HG03135 (cell line): ENCODE measurements around the gene MS4A4A.
"Not testable (repeated sequence)": the region's sequence is repeated elsewhere in the genome, so short reads cannot be mapped to it uniquely, and the experiment has no call there.

Experiments
- ATAC-seq: cut with Tn5 transposase; IDR thresholded peaks from one replicate; pipeline ENCODE4 v1.9.1; 2021; ENCODE audit warnings: mild to moderate bottlenecking, moderate library complexity; ENCODE audit not compliant: unreplicated experiment

Gene MS4A4A

DNA sequence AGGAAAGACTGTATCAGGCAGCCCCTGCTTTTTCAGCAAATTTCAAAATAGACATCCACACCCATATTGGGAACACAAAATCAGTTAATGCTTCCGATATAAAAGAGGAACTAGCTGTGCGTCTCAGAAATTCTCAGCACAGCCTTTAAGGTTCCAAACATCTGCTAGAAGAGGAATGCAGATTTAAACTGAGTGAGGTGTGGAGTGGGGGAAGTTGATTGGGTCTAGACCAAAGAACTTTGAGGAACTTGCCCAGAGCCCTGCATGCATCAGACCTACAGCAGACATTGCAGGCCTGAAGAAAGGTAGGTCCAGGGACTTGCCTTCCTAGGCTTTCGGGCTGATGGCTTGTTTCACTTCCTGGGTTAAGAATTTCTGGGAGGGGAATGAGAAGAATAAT, at the start of gene MS4A4A:
Gene MS4A4A, plus strand, starts transcription at position 255 of the 400 bp plus-strand sequence. Its CDS starts 10 bp downstream, at position 265.
- no peak for ATAC-seq

DNA sequence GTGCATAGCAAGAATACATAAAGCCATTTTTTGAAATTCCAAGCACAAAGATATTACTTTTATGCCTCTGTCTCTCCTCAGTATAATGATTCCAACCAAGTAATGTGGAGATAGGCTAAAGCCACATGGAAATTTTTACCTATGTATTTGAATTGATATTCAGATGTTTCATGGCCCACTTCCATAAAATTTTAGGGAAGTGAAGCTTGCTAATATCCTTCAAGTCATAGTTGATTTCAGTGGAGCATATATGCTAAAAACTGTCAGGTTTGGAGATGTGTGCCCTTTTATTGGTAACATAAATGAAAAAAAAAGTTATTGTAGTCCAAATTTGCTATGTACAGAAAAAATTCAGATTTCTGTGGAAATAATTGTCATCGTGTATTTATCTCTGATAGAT, 49.8 kb upstream of the MS4A4A start:
- no peak for ATAC-seq

DNA sequence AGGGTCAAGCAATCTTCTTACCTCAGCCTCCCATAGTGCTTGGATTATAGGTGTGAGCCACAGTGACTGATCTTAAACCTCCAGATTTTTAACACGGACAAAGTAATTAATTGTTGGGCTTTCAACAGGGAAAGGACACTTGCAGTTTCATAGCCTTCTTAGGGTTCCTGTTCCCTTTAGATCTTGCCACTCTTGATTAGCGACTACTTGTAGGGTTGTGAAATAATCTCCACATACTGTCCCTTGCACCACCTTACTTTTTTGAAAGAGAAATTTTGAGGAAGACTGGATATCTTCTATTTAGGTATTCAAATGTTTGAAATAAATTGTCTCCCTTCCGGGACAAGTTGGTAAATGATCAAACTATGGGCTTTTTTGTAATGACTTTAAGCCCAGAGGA, 45.1 kb upstream of the MS4A4A start:
- no peak for ATAC-seq

DNA sequence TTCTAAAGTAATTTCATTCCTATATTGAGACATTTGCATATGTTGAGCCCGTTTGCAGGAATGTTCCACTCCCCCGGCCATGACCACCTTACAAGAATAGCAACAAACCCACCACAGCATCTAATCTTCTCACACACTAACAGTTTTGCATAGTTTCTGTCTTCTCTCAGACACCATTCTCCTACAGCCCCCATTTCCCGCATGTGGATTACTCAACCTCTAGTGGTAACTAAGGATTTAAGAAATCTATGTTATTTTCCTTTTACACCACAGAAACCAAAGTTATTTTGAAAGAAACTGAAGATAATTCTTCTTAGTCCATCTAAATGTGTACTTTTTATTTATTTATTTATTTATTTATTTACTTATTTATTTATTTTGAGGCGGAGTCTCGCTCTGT, 39.8 kb upstream of the MS4A4A start:
- no peak for ATAC-seq

DNA sequence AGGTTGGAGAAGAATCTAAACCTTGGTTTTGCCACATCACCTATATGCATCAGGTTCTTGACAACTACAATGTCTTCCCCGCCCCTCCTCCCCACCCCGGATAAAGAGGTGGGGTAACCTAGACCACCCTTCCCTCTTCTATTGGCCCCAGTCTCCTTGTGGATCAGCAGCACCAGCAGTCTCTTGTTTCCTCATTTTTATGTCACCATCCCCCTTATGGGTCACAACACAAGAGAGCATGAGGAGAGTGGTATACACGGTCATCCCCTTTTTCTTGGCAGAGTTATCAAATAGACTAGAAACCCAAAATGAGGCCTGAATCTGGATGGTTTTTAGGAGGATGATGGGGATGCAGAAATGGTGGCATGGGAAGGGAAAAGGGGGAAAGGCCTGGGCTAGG, 38.7 kb upstream of the MS4A4A start:
- ATAC-seq, result no peak

DNA sequence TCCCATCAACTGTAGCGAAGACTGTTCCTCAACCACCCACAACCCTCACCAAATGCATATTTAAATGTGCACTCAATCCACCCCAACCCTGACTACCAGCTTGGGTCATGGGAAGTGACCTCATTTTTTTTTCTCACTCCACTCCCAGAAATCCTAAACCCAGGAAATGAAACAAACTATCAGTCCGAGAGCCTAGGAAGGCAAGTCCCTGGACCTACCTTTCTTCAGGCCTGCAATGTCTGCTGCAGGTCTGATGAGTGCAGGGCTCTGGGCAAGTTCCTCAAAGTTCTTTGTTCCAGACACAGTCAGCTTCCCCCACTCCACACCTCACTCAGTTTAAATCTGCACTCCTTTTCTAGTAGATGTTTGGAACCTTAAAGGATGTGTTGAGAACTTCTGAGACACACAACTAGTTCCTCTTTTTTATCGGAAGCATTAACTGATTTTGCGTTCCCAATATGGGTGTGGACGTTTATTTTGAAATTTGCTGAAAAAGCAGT, 37.7 kb upstream of the MS4A4A start, which contains the start of gene MS4A4E:
Gene MS4A4E, minus strand, starts transcription at position 398 of the 500 bp plus-strand sequence. CDS start 13,082 bp downstream, outside the sequence.
- no peak for ATAC-seq

DNA sequence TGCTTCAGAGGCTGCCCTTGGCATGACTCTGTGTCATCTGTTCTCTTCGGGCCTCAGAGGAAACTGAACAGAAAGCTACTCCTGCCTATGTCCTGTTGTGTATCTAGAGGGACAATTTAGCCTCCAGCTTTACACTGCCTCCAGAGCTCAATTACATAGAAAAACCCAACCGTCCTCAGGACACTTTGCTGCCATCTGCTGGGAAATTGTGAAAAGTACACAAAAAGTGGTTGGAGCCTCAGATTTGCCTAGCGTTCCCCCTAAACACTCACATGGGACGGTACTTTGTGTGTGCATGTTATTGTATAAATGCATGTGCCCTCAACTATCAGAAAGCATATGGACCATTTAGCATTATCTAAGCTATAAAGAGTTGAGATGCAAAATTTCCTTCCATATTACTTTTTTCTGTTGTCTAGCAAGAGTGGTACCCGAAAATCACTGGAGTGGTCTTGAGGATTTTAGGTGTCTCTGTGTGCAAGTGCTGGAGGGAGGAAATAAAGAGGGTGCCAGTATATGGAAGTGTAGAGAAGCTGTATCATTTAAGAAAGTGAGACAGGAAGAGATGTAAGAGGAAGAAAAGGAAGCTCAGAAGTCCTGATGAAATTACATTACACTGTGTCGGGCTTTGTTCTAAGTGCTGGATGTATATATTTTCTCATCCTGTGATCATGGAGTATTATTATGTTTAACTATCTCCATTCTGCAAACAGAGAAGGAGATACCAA, 28.8 kb upstream of the MS4A4A start:
- ATAC-seq, result no peak

DNA sequence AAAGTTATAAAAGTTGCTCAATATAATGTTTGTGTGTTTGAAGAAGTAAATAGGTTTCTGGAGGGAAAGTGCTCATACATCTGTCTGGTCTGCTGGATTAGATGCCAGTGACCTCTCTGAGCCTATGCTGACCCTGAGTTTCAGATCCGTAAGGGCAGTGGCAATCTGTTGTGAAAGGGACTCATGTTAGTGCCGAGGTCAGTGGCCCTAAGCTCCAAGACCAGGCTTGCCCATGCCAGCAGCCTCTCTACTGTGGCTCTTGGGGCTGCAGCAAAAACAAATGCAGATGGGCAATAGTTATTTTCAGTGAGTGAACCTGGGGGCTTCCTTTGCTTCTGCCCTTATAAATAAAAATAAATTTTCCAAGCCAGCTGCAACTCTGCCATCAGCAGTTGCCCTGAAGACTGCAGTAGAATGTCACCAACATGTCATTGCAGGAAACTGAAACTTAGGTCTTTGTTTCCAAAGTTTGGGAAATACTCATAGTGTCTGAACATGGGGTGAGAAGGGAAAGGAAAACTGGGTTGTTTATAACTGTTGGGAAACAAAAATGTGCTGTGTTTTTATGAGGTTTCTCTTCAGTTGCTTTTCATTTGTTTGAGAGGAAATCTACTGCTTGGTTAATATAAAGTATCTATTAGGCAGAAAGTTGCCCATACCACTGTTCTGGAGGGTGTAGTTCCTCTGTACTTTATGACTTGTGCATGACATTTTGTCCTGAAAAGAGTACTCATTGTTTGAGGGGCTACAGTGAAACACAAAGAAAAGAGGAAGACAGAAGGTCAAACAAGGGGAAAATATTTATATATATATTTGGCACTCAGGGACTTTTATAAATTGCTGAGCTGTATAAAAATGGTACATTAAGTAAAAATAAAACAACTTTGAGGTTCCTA, 28.0 kb upstream of the MS4A4A start:
- no peak for ATAC-seq

DNA sequence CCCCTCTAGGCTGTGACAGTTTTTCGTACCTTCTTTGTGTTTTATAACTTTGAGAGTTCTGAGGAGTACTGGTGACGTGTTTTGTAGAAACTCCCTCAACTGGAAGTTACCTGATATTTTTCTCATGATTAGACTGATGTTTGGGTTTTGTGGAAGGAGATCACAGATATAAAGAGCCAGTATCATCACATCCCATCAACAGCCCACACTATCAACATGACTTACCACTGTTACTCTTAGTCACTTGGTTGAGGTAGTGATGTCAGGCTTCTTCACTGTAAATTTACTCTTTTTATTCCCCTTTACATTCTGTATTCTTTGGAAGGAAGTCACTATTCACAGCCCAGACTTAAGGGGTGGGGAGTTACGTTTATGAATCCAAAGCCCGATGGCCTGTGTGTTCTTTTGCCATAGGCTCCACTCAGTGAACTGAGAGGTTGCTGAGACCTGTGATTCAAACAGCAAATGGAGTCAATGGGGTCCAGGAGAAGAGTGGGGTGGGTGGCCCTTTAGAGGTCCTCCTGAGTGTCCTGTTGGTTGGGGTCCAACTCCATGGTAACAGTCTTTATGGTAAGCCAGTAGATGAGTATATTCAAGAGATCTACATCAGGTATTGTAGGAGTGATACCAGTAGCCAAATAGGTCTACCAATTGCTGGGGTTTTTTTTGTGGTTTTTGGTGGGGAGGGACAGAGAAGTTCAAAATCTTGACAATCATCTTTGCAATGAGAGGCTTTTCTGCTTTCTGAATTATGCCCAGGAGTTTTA, 22.3 kb upstream of the MS4A4A start:
- no peak for ATAC-seq

DNA sequence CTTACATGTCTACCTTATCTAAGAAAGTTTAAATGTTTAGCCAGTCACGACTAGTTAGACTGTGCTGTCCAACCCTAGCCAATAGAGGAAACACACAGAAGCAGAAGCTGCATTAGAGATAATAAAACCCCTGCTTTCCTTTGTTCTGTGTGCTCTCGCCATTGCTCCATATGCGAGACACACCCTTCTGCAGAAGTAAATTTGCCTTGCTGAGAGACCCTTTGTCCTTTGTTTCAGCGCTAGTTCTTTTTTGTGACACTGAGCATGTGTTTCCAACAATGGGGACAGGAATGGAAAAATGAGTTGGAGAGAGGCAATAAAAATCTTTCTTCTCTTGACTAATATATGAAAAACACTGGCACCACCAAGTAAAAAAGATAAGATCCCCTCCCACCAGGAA, 19.5 kb upstream of the MS4A4A start:
- ATAC-seq, result no peak

DNA sequence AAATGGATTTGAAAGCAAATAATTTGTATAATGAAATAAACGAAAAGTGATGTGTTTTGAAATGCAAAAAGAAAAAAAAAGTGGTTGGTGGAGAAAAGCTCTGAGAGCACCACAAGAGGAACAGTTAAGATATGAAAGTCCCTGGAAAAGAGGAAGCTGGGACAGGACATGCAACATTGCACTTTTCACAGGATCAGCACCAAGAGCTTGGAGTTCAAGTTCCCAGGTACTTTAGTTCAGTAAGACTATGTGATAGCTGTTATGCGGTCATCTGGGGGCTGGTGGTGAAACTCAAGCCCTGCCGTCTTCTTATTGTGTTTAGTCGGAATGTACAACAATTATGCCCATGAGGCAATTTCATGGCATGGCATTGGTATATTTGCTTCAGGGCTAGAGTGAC, 17.1 kb upstream of the MS4A4A start:
- ATAC-seq, result no peak

DNA sequence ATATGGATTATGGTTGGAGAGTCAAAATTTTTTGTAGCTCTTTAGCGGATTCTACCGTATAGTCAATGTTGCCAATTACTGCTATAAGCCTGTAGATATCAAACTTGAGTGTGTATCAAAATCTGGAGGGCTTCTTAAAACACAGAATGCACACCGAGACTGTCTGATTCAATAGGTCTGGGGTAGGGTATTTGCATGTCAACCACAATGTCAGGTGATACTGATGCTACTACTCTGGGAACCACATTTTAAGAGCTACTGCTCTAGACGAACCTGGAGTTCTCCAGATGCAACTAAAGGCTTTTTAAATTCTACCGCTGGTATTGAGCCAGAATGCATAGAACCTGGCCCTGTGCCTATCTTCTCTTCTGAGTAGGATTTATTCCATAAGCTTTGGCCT, 15.8 kb upstream of the MS4A4A start:
- no peak for ATAC-seq

DNA sequence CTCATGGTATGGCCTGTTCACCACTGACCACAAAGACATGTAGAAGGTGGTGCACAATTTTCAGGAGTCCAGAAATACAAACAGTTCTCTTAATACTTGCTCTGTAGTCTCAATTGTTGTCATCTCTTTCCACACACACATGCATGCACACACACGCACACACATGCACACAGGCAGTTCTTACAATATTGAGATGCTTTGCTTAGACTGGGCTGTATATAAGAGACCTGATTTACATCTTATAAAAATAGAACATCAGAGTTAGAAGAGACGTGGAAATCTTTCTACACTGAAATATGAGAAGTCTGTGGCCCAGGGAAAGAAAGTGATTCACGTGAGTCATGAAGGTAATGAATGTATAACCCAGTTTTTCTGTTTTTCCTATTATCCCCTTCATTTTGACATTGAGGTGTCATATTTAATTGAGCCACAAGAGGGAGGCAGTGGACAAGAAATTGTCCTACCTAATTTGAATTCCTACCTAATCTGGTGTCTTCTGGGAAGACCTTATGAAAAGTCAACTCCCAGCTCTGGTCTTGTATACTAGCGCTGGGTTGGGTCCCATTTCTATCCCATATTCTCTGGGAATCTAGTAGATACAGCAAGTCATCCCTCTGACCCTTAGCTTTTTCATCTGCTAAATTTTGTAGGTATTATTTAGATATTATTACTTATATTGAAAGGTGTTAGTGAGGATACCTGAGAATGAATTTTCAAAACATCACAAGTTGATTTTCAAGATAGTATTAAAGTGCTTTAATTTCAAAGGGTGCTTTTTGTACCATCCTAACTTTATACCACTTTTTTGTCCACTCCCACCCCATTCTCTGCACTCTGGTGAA, 14.9 kb upstream of the MS4A4A start:
- no peak for ATAC-seq

DNA sequence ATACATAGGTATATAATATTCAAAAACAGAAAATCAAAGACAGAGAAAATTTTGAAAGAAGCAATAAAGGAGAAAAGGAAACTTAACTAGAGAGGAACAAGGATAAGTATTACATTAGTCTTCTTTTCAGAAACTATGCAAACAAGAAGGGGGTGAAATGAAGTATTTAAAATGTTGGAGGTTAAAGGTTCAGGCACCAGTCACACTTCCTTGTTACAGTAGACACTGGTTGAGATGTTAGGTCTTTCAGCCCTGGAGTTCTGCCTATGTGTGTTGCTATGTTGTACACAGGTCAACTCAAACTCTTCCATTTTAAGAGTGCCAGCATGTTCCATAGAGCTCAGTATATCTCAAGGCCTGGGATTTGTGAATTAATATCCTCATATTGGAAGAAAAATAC, 6.0 kb upstream of the MS4A4A start:
- no peak for ATAC-seq

DNA sequence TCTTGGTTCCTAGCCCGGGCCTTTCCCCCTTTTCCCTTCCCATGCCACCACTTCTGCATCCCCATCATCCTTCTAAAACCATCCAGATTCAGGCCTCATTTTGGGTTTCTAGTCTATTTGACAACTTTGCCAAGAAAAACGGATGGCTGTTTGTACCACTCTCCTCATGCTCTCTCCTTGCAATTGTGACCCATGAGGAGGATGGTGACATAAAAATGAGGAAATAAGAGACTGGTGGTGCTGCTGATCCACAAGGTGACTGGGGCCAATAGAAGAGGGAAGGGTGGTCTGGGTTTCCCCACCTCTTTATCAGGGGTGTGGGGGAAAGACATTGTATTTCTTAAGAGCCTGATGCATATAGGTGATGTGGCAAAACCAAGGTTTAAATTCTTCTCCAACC, 1.0 kb downstream of the MS4A4A start:
- ATAC-seq, result no peak

DNA sequence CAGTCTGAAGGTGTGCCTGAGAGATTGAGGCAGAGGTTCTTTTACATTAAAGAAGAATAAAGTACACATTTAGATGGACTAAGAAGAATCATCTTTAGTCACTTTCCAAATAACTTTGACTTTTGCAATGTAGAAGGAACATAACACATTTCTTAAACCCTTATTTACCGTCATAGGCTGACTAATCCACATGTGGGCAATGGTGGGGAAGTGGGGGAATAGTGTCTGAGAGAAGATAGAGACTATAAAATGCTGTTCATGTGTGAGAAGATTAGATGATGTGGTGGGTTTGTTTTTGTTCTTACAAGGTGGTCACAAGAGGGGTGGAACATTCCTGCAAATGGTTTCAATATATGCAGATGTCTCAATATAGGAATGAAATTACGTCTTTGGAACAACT, 1.8 kb downstream of the MS4A4A start:
- ATAC-seq, result no peak

DNA sequence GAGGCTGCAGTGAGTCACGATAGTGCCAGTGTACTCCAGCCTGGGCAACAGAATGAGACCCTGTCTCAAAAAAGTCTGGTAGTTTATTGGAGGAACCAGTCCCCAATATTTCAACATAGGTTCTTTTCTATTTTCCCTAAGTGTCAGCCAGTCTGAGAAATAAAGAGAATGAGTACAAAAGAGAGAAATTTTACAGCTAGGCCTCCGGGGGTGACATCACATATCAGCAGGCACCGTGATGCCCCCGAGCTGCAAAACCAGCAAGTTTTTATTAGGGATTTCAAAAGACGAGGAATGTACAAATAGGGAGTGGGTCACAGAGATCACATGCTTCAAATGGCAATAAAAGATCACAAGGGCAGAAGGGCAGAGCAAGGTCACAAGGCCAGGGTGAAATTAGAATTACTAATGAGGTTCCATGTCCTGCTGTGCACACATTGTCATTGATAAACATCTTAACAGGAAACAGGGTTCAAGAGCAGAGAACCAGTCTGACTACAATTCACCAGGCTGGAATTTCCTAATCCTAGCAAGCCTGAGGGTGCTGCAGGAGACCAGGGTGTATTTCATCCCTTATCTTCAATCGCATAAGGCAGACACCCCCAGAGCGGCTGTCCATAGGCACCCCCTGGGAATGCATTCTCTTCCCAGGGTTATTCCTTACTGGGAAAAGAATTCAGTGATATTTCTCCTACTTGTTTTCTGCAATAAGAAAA, 5.1 kb downstream of the MS4A4A start:
- ATAC-seq, result not testable (repeated sequence)

DNA sequence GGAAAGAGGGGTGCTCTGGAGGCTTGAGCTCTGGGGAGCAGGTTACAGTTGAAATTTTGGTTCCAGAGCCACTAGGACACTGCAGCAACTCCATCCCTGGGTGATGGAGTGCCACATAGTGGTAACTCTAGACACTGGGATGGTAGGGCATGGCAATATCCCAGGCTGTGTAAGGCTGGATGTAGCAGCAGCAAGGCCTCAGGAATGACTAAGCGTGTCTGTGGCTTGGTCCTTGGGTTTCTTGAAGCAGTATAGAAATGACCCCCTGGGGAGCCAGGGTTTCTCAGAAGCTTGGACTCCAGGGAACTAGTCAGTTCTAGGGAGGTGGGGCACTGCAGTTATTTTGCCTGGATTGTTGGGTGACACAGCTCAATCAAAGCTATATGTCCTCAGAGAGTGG, 8.1 kb downstream of the MS4A4A start:
- no peak for ATAC-seq

DNA sequence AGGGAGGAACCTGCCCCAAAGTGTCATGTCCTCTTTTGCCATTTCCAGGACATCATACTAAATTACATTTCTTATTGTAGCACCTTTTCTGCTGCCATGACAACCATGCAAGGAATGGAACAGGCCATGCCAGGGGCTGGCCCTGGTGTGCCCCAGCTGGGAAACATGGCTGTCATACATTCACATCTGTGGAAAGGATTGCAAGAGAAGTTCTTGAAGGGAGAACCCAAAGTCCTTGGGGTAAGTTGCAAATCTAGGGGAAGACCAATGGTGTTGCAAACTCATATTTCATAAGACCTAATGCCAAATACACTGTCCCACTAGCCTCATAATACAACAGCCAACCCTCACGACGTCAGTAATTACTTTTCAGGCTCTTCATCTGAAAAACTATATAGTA, 11.7 kb downstream of the MS4A4A start:
- no peak for ATAC-seq

DNA sequence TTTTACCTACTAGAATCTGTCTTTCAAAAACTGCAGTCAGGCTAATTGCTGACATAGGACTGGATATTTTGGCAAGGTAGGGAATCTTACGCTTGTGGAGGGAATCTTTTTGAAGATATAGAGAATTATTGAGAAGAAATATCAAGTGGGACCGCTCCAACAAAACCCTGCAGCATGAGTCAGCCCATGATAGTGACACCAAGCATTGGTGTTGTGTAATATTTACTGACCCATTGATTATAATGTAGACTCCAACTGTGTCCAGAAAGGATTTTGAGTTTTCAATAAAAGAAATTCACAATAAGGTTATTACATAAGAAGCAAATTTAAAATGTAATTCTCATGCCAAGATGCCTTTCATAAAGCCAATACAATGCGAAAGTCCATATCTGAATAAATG, 20.7 kb downstream of the MS4A4A start:
- ATAC-seq, result no peak
